ENCODE measurements around the gene TBL1X.

TBL1X gene

DNA sequence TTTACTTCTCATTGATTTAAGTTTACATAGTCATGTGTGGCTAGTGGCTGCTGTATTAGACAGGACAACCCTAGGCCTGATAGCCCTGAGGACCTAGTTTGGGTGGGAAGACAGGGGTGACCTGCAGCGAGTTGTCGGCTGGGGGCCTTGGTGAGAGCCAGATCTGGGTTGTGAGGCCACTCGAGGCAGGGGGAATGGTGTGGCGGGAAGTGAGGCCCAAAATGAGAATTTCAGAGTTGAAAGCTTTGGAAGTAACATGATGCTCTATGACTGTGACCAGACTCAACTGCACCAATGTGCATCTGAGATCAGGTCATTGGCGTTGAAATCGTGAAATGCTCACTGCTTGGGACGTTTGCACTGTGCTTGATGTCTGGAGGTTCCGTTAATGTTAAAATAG lies 72.9 kb downstream of the TBL1X start:
- TF ChIP-seq, protein P1, sequence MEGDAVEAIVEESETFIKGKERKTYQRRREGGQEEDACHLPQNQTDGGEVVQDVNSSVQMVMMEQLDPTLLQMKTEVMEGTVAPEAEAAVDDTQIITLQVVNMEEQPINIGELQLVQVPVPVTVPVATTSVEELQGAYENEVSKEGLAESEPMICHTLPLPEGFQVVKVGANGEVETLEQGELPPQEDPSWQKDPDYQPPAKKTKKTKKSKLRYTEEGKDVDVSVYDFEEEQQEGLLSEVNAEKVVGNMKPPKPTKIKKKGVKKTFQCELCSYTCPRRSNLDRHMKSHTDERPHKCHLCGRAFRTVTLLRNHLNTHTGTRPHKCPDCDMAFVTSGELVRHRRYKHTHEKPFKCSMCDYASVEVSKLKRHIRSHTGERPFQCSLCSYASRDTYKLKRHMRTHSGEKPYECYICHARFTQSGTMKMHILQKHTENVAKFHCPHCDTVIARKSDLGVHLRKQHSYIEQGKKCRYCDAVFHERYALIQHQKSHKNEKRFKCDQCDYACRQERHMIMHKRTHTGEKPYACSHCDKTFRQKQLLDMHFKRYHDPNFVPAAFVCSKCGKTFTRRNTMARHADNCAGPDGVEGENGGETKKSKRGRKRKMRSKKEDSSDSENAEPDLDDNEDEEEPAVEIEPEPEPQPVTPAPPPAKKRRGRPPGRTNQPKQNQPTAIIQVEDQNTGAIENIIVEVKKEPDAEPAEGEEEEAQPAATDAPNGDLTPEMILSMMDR (IDR thresholded peaks at IDR 0.05): no peak
- Histone ChIP-seq H3K4me3 (ENCODE audit: low read depth in 1 of 2, low read length in 1 of 2) (no peak overlapping the region), H3K9me3 (no peaks in the 10 kb centered on the region), H3K27ac (no peak overlapping the region), H3K4me1 (ENCODE audit: control insufficient read depth in 1 of 2, insufficient read depth in 1 of 2, low read depth in 1 of 2, low read length in 1 of 2) (peaks cover 19 to 21% of the 10 kb centered on the region in 2 experiments), H3K36me3 (no peaks in the 10 kb centered on the region), H3K27me3 (no peaks in the 10 kb centered on the region)

DNA sequence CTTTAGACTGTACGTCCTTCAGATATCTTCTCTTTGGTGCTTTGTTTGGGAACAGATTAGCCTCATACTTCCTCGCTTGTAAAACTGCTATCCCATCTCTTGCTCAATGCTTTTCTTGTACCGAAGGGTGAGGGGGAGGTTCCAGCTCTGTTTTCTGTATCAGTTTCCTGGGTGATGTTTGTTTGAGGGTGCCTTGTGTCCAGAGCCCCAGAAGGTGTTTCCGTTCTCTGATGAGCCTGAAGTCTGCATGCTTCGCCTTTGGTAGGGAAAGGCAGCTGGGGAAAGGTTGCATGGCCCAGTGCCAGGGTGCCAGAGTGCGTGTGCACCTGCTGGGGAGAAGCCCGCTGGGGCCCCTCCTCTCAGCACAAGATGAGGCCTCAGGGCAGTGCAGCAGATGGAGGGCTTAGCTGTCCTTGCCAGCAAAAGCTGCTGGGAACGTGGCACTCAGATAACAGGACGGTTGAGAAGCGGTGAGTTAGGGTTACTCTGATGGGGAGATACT lies 73.7 kb downstream of the TBL1X start:
- H3K4me3 ChIP-seq (ENCODE audit: low read depth in 1 of 2, low read length in 1 of 2): no peak overlapping the region
- no peak overlapping the region for H3K27ac ChIP-seq
- H3K9me3 ChIP-seq: no peaks in the 10 kb centered on the region
- H3K4me1 ChIP-seq (ENCODE audit: control insufficient read depth in 1 of 2, insufficient read depth in 1 of 2, low read depth in 1 of 2, low read length in 1 of 2): peaks cover 13 to 14% of the 10 kb centered on the region in 2 experiments
- H3K27me3 ChIP-seq: no peaks in the 10 kb centered on the region
- no peaks in the 10 kb centered on the region for H3K36me3 ChIP-seq
- TF ChIP-seq, protein P1 (IDR thresholded peaks at IDR 0.05): no peak

DNA sequence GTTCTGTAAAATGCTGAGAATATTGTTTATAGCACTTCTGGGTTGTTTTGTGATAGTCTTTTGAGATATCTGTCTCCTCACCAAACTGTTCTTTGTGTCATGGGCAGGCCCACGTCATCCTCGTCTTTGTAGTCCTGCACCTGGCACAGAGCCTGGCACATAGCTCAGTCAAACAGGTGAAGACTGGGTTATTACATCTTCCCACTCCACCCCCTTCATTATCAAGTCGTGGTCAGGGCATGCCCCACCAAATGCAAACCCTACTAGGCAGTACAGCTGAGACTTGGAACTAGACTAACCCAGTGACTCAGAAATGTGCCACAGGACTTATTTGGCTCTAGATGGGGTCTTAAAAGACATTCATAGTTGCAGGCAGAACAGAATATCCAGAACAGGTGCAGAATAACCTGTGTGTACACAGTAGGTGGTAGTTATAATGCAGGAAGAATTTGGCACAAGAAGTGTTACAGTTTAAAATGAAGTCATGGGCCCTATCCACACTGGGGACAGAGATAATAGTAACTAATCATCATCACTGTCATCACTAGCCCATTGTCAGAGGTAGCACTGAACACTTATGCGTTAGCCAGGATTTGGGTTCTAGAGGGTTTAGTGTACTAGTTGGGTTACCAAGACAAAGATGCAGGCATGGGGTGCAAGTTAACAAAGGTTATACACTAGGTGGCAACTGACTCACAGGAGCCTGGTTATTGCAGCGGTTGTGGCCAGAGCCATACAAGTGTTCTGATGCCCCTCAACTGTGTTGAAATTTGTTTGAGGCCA lies 74.9 kb downstream of the TBL1X start:
- Histone ChIP-seq H3K27me3 (no peaks in the 10 kb centered on the region), H3K36me3 (no peaks in the 10 kb centered on the region), H3K4me1 (ENCODE audit: control insufficient read depth in 1 of 2, insufficient read depth in 1 of 2, low read depth in 1 of 2, low read length in 1 of 2) (peaks cover 6 to 9% of the 10 kb centered on the region in 2 experiments), H3K9me3 (no peaks in the 10 kb centered on the region), H3K4me3 (ENCODE audit: low read depth in 1 of 2, low read length in 1 of 2) (no peak overlapping the region), H3K27ac (no peak overlapping the region)
- TF ChIP-seq, protein P1 (IDR thresholded peaks at IDR 0.05): no peak

DNA sequence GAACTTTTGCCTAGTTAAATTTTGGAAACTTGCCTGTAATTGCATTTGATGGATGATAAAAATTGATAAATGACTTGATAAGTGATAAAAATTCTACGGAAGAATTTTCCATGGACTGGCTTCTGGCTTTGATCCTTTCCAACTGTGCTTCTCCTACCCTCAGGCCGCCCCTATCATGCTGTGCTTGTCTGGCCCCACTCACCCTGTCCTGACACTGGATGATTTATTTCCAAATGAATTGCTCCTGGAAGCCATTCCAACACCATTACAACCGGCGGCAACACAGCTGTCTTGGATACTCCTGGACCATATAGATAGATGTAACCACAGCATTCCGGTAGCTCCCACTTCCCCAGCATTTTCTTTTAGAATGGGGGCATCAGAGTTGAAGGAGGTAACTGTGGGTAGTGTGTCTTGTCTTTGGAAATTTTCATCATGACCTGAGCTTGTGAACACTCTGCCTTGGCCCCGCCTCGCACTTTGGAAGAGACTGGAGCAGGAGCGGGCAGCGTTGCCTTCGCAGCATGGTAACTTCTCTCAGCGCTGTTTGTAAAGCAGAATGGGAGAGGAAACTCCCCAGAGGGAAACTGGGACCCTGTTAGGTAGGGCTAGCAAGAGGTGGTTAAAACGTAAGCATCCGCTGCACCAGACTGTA lies 77.4 kb downstream of the TBL1X start:
- TF ChIP-seq, protein P1 (IDR thresholded peaks at IDR 0.05): no peak
- no peaks in the 10 kb centered on the region for H3K9me3 ChIP-seq
- H3K36me3 ChIP-seq: no peaks in the 10 kb centered on the region
- H3K27me3 ChIP-seq: no peaks in the 10 kb centered on the region
- H3K4me1 ChIP-seq (ENCODE audit: control insufficient read depth in 1 of 2, insufficient read depth in 1 of 2, low read depth in 1 of 2, low read length in 1 of 2): peaks cover 0 to 4% of the 10 kb centered on the region in 2 experiments
- H3K4me3 ChIP-seq (ENCODE audit: low read depth in 1 of 2, low read length in 1 of 2): no peak overlapping the region
- H3K27ac ChIP-seq: no peak overlapping the region

DNA sequence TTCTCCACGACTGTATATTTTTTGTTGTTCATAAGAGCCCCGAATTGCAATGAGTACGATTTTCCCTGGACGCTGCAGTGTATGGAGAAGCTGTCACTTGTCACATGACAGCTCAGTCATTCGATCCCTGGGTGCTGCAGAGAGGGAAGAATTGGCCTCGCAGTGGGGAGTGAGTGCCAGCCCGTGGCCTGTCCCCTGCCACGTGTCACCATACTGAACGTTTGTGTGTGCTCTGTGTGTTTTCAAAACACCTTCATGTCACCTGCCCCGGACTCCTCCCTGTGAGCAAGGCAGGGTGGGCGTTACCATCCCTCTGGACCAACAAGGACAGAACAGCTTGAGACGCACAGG lies 77.9 kb downstream of the TBL1X start:
- TF ChIP-seq, protein P1 (IDR thresholded peaks at IDR 0.05): no peak

More for the DNA sequence above, 77.9 kb downstream of the TBL1X start:
- H3K27me3 ChIP-seq: no peaks in the 10 kb centered on the region
- no peaks in the 10 kb centered on the region for H3K9me3 ChIP-seq
- peaks cover 0 to 4% of the 10 kb centered on the region in 2 experiments for H3K4me1 ChIP-seq (ENCODE audit: control insufficient read depth in 1 of 2, insufficient read depth in 1 of 2, low read depth in 1 of 2, low read length in 1 of 2)
- H3K4me3 ChIP-seq (ENCODE audit: low read depth in 1 of 2, low read length in 1 of 2): no peak overlapping the region
- no peaks in the 10 kb centered on the region for H3K36me3 ChIP-seq
- no peak overlapping the region for H3K27ac ChIP-seq

Measured in neutrophil (primary cell).